Bronchial epithelial cell (primary cell): ENCODE measurements around the gene RPS6KB2. TPM values are rescaled to one million over a fixed set of nuclear protein-coding genes. Genes with fewer than 3 reads are reported as not detected.

Source experiments
- DNase-seq: peaks from one replicate; pipeline ENCODE4 v3.0.0-alpha.2; 2010; ENCODE audit warnings: low read depth
- FAIRE-seq: peaks from 2 replicates; lab custom pipeline; 2011; peaks lifted over from hg19 to GRCh38; lab: Jason Lieb, UNC
- H3K27me3 ChIP-seq: 2 replicates; pipeline ENCODE4 v1.5.1; 2011; ENCODE audit warnings: low read length; ENCODE audit not compliant: control insufficient read depth, insufficient read depth
- H3K36me3 ChIP-seq: 2 replicates; pipeline ENCODE4 v1.5.1; 2011; ENCODE audit warnings: low read length; ENCODE audit not compliant: control insufficient read depth, insufficient read depth
- H3K4me3 ChIP-seq: 2 replicates; pipeline ENCODE4 v1.5.1; 2011; ENCODE audit warnings: mild to moderate bottlenecking, low read depth, low read length, control low read depth
- CTCF ChIP-seq: IDR thresholded peaks from 2 replicates; pipeline ENCODE4 v1.5.1; 2011; ENCODE audit warnings: mild to moderate bottlenecking, moderate library complexity, low read length, control low read depth, inconsistent platforms; ENCODE audit not compliant: insufficient read depth, severe bottlenecking
- total RNA-seq: library from RNA; depleted of rRNA; stranded (reverse); fragments of >200 nt; gene quantifications from 2 replicates; pipeline ENCODE4 v1.2.1, GENCODE V29; 2014

The RPS6KB2 gene
- total RNA-seq, 1 donor from 2014 or later, result 62.9 TPM

- no peak for TF ChIP-seq CTCF
- DNase-seq, result no peak
- FAIRE-seq, result no peak
- Histone ChIP-seq H3K36me3 (no peaks in the 10 kb centered on the region), H3K27me3 (no peaks in the 10 kb centered on the region), H3K4me3 (no peak within 1 kb of the TSS)
Observed at GRCh38 chr11:67455054-67455453, 26.8 kb downstream of the RPS6KB2 start, which contains the start of gene CABP4. Gene CABP4 (plus strand): TSS chr11:67455354. CDS start chr11:67455424, 70 bp downstream.

- FAIRE-seq, result no peak
- DNase-seq, result no peak
- H3K27me3 ChIP-seq, result no peaks in the 10 kb centered on the region
- no peak for TF ChIP-seq CTCF
- H3K36me3 ChIP-seq, result no peaks in the 10 kb centered on the region
- no peak overlapping the region for H3K4me3 ChIP-seq
Observed at GRCh38 chr11:67456068-67456705, 27.9 kb downstream of the RPS6KB2 start.

- DNase-seq (no peak), FAIRE-seq (no peak)
- no peak for TF ChIP-seq CTCF
Observed at GRCh38 chr11:67457453-67457852, 29.2 kb downstream of the RPS6KB2 start.

GRCh38 chr11:67458266-67458665, 30.0 kb downstream of the RPS6KB2 start:
- FAIRE-seq, result no peak
- DNase-seq, result no peak
- no peaks in the 10 kb centered on the region for H3K36me3 ChIP-seq
- H3K4me3 ChIP-seq, result no peak overlapping the region
- TF ChIP-seq CTCF, result no peak
- H3K27me3 ChIP-seq, result no peaks in the 10 kb centered on the region

More at GRCh38 chr11:67457453-67457852, 29.2 kb downstream of the RPS6KB2 start:
- Histone ChIP-seq H3K36me3 (no peaks in the 10 kb centered on the region), H3K4me3 (no peak overlapping the region), H3K27me3 (no peaks in the 10 kb centered on the region)

- no peak overlapping the region for H3K4me3 ChIP-seq
- H3K36me3 ChIP-seq, result peaks cover 7% of the 10 kb centered on the region
- FAIRE-seq (no peak), DNase-seq (no peak)
- TF ChIP-seq CTCF, result no peak
- no peaks in the 10 kb centered on the region for H3K27me3 ChIP-seq
Observed at GRCh38 chr11:67463186-67463585, 34.9 kb downstream of the RPS6KB2 start.
